ENCODE data around the gene PSENEN.

PSENEN gene

DNA sequence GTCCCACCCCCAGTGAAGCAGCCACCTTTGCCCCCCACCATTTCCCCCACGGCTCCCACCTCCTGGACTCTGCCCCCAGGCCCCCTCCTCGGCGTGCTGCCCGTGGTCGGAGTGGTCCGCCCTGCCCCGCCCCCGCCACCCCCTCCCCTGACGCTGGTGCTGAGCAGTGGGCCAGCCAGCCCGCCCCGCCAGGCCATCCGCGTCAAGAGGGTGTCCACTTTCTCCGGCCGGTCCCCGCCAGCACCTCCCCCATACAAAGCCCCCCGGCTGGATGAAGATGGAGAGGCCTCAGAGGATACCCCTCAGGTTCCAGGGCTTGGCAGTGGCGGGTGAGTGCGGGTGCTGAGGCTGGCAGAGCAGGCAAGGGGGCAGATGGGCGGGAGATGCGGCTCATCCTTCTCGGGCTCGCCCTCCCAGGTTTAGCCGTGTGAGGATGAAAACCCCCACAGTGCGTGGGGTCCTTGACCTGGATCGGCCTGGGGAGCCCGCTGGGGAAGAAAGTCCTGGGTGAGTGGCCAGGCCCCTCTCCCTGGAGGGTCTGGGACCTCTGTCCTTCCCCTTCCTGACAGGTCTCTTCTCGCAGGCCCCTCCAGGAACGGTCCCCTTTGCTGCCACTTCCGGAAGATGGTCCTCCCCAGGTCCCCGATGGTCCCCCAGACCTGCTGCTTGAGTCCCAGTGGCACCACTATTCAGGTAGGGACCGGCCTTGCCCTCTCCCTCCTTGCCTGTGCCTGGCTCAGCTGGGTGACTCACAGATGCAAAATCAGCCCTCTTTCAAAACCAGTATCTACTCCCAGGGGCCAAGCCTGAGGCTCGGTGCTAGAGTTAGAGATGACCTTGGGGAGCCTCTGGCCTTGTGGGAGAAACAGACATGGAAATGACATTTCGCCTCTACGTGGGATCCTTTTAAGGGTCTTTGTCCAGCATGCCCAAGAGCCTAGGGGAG lies 12.0 kb upstream of the PSENEN start:
- DNase-seq (ENCODE audit: low read depth): no peak

DNA sequence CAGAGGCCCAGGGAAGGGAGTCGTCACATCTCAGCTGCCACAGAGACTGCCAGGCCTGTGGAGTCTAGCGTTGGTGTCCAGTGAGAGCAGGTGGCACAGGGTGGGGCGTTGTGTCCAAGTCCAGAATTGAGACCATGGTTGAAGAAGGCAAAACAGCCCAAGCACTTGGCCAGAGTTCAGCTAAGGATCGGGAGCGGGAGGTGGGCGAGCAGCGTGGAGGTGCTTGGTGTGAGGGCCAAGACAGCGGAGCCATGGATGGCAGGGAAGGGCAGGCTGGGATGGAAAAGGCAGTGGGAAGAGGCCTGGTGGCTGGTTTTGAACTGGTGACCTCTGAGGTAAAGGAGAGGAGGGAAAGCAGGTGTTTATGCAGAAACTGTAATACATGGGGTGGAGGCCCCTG lies 11.2 kb upstream of the PSENEN start:
- no peak for DNase-seq (ENCODE audit: low read depth)

DNA sequence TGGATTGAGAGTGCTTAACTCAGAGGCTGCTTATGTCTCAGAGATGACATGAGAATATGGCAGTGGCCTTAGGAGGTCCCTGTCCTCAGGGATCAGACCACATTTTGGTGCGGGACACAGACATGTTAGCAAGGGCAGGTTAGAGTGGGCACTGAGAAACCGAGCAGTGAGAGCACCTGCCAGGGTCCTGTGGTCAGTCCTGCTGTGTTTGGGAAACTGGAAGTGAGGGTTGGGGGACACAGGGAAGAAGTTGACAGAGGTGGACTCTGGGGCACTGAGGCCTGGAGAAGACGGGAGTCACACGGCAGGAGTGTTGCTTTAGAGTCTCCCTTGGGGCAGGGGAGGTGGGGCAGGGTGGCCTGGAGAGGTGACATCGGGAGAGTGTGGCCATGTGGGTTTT lies 10.6 kb upstream of the PSENEN start:
- no peak for DNase-seq (ENCODE audit: low read depth)

DNA sequence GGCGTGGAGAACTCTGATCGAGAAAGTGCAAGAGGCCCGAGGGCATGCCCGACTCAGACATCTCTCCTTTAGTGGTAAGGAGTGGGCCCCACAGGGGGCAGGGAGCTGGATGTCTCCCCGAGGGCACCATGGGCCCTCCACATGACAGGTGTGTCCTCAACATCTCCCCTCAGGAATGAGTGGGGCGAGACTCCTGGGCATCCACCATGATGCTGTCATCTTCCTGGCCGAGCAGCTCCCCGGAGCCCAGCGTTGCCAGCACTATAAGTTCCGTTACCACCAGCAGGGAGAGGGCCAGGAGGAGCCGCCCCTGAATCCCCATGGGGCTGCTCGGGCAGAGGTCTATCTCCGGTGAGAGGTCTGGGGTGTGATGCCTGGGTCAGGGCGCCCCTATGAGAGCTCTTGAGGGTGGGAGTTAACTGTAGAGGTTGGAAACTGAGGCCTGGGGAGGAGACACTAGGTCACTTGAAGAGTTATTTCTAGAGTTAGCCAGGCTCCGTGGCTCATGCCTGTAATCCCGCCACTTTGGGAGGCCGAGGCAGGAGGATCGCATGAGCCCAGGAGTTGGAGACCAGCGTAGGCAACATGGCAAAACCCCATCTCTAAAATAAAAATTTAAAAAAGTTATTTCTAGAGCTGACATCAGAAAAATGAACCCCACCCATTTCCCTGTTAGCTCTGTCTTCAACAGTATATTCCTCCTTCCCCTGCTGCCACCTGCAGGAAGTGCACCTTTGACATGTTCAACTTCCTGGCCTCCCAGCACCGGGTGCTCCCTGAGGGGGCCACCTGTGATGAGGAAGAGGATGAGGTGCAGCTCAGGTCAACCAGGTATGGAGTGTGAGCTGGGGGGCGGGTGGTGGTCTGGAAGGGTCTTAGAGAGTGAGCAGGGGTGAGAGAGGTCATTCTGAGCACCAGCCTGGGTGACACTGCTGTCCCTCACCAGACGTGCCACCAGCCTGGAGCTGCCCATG lies 8.3 kb upstream of the PSENEN start:
- DNase-seq (ENCODE audit: low read depth): no peak

DNA sequence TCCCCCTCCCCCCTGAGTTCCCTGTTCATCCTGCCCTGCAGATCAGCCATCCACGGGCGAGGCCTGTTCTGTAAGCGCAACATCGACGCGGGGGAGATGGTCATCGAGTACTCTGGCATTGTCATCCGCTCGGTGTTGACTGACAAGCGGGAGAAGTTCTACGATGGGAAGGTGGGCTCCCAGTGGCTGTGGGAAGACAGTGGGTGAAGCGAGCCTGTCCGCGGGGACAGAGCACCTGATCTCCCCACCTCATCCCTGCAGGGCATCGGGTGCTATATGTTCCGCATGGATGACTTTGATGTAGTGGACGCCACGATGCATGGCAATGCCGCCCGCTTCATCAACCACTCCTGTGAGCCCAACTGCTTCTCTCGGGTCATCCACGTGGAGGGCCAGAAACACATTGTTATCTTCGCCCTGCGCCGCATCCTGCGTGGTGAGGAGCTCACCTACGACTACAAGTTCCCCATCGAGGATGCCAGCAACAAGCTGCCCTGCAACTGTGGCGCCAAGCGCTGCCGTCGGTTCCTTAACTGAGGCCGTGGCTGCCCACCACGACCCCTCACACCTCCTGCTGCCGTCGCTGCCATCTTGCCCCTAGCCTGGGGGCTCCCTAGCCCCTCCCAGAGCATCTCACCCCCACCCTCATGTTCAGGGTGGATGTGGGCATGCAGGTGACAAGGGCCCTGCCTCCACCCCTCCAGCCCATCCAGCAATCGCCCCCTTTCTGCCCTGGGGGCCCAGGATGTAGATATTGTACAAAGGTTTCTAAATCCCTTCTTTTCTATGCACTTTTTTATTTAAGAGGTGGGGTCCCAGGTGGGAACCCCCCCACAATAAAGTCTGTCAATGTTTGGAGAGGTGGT lies 7.2 kb upstream of the PSENEN start:
- no peak for DNase-seq (ENCODE audit: low read depth)

DNA sequence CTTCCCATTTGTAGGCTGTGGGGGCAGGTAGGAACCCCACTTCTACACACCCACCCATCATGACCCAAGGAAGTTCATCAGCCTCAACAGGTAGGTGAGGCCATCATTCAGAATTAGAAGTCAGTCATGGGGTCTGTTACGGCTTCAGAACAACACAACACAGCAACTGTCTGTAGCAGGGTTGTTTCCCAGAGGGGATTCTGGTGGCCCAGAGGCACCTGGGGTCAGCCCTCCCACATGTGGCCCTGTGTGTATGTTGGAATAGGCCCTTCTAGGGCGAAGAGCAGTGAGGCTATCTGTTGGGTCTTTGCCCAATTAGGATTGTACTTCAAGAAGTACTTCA lies 6.6 kb upstream of the PSENEN start:
- no peak for DNase-seq (ENCODE audit: low read depth)

DNA sequence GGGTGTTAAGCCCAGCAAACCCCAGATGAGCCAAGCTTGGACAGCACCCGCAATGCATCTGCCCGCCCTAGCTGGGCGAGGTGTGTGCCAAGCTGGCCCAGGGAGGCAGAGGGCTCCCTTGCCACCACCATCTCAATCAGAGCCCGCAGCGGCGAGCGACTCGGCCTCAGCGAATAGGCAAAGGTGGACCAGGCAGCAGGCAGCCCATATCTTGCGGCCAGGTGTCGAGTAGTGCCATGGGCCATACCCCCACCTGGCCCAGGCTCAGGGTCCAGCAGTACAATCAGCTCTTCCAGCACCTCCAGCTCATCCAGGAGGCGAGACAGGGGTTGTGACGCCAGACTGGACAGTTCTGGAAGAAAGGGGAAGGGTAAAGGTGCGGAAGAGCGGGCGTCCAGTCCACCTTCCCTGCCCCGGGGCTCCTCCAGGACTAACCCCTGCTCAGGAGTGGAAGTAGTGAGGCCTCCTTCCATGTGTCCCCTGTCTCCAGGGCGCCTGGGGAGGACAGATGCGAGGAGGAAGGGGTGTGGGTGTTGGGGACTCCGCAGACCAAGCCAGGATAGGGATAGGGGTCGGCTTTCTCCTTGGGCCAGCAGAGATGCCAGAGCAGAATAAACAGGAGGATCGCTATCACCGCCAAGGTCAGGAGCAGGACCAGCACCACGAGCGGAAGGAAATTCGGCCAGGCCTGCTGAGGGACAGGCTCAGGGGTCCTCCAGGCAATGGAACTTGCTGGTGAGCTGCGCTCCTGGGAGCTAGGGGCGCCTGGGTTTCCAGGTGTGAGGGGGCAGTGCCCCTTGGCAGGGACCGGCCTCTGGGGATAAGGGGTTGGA lies 6.0 kb upstream of the PSENEN start:
- DNase-seq (ENCODE audit: low read depth): no peak

DNA sequence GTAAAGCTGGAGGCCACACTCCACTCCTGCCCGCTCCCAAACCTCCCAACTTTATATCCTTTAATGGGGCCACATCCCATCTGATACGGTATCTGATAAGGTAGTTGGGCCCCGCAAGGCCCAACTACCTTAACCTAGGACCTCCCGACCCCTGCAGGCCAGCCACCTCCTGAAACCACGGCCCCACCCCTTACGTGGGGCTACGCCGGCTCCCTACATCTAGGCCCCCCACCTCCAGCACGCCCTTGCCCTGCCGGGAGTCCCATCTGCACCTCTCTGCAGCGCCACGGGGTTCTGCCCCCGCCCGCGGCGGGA lies 5.4 kb upstream of the PSENEN start:
- DNase-seq (ENCODE audit: low read depth): no peak

DNA sequence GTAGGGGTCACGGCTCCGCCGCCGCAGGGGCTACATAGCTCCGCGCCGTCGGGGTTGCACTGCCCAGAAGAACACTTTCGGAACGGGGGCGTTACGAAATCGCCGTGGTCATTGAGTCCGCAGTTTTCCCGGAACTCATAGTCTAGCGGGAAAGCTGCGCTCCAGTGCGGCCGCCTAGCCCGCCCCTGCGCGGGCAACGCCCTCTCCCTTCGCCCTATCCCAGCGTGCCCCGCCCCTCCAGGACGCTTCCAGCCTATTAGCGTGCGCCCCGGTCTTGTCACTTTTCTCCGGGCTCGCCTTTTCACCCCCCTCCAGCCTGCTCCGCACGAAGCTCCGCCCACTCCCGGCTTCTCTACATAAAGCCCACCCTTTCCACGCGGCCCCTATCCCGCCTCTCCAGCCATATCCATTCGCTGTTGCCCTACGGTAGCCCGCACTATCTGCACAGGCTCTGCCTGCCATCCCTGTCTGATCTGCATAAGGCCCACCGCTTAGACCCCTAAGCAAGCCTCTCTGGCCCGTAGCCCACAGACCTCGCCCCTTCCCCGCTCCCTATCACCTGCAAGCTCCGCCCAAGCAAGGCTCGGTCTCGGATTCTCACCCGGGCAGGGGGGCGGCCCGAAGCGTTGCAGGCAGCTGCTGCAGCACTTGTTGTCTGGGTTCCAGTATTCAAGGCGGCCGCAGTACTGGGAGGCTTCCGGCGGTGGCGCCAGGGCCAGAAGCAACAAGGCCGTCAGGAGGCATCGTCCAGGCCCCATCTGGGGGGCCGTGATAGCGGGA lies 4.8 kb upstream of the PSENEN start:
- peak; percentile 96 for DNase-seq (ENCODE audit: low read depth)

DNA sequence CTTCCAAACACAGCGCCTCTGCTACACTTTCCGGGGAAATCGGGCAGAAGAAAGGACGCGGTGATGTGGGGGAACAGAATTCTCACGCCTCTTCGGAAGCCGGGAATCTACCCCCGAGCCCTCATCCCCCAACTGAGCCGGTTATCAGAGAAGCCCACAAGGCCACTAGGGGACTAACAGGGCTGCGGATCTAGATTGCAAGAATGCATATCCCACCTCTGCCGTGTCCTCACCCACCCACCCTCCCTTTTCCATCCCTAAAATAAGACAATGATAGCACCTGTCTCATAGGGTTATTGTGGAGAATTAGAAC lies 4.3 kb upstream of the PSENEN start:
- DNase-seq (ENCODE audit: low read depth): no peak

DNA sequence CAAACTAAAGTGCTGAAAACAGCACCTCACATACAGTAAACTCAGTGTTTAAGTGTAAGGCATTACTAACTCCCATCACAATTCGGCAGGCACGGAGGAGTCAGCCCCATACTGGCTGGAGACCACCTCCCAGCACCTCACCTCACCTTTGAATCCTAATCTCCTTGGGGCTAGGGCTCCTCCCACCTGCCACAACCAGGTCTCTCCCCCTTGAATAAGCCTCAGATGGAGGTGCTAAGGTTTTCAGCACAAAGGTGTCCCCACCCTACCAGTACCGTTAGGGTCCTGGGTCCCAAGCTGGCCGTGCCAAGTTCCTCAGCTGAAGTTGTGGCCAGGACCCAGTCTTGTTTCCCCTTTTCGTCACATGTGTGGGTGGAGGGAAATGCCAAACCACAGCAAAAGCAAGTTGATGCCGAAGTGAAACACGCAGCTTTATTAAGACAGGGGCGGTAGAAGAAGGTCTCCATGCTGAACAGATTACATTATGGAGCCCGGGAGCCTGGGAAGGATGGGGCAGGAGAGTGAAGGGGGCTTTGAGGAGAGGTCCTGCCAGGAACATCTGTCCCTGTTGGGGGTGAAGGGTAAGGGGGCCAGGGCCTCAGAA lies 3.2 kb upstream of the PSENEN start, which contains the start of gene IGFLR1:
Gene IGFLR1, minus strand, starts transcription at position 332 of the 604 bp plus-strand sequence. CDS start 1,272 bp downstream, outside the sequence.
- DNase-seq (ENCODE audit: low read depth): peak; percentile 58

DNA sequence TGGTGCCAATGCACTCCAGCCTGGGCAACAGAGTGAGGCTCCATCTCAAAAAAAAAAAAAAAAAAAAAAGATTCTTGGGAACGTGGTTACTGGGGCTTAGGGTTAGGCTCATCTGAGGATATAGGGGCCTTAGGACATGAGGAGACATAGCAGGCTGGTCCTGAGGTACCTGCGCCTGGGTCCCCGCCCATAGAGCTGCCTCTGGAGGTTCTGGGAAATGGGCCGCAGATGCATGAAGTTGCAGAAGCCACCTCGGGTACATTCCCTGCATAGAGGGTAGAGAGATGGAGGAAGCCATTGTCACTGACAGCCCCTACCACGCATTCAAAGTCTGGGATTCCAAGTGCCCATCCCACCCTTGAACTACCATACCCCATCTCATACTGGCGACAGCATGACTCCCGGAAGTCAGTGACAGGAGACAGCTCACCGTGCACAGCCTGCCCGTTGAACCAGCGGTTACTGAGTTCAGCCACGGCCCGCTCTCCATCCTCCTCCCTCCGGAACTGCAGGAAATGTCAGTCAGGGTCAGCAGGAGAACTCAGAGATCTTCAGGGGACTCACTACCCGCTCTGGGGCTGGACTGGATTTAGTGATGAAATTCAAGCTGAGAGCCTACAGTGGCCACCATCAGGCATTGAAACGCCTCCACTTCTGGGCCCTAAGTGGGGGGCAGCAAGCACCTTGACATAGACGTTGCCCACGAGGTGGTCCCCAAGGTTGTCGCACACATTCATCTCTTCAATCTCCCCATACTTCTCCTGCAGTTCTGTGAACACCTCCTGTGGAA lies 1.6 kb upstream of the PSENEN start:
- no peak for DNase-seq (ENCODE audit: low read depth)

DNA sequence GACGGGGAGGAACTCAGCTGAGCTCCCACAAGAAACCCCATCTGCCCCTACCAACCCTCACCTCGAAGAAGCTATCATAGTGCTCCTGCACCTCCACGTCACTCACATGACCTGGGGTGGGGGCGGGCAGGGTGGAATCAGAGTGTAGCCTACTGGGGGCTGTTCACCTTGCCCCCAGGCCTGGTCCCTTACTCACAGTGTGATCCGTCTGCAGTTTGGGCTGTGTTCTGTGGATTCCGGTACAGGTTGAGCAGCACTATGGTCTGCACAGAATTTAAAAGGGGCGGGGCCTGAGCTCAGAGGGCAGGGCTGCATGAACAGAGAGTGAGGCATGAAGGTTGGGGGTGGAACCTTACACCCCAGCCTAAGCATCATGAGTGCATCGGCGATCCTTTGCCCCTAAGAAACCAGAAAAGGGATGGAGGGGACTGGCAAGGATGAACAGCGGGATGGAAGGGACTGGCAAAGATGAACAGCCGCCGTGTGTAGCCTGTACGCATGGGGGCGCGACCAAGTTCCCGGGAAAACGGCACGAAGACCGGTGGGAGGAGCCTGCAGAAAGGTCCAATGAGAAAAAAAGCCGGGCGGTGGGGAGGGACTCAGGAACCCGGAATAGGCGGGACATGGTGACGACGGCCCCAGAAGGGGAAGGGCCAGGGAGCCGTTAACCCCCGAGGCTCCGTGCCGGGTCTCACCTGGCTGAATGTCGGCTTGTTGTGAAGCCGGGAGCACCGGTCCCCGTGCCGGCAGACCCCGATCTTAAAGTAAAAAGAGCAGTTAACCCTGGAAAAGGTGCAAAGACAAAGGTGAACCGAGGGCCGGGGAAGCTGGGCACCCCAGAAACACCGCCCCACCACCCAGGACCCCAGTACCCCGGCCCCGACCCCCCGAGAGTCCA lies 772 bp upstream of the PSENEN start:
- peak; percentile 83 for DNase-seq (ENCODE audit: low read depth)

DNA sequence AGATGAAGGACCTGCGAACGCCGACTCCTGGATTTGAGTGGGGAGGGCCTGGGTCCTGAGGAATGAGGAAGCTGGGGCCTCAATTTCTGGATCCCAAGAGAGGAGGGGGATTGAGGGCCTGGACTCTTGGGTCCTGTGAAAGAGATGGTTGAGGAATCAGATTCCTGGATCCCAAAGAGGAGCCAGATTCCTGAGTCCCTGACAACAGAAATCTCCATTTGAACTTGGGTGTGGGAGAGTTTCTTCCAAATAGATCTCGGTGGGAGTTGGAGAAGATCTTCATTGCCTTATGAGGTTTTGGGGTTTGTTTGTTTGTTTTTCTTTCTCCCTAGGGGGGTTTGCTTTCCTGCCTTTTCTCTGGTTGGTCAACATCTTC lies 624 bp downstream of the PSENEN start:
- no peak for DNase-seq (ENCODE audit: low read depth)

DNA sequence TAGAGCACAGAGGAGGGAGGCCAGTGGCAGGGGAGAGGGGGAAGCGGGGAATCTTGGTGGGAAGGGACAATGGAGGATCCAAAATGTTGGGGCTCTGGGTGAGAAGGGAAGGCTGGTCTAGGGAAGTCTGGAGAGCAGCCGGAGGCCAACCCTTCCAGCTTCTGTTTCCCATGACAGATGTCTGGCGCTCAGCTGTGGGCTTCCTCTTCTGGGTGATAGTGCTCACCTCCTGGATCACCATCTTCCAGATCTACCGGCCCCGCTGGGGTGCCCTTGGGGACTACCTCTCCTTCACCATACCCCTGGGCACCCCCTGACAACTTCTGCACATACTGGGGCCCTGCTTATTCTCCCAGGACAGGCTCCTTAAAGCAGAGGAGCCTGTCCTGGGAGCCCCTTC lies 1.1 kb downstream of the PSENEN start:
- DNase-seq (ENCODE audit: low read depth): no peak

DNA sequence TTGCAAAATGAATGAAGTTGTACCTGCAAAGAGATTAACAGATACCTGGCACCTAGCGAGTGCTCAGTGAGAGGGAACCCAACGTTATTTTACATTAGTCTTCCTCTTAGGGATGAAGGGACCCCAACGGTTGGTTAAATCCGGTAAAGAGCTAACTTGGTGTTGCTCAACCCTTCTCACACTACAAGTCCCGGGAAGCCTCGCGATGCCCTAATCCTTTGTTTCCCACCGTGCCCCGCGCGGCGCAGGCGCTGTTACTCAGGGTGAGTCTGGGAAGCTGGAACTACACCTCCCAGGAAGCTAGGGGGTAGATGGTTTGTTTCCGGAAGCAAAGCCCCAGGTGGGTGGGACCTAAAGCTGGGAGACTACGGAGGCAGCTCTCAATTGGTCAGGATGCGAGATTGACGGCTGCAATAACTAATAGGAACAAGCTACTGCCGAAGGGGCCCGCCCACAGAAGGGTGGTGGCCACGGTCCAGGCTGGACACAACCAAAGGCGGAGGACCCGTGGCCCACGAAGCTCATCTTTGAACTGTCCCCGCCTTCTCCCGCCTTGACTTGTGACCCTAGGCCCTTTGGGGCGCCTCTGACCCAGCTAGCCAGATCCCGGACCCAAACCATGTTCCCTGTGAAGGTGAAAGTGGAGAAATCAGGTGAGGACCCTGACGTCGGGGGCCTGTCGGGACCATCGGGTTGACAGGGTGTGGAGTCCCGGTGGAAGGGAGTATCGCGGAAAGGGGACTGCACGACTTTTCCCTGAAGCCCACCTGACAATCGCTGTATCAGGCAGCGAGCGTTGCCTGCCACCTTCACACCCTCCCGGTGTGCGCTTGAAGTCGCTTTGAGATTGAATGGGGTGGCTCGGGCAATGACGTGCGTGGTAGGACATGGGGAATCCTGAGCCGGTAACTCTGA lies 2.9 kb downstream of the PSENEN start, which contains the start of gene LIN37:
Gene LIN37, plus strand, starts transcription at position 471 of the 915 bp plus-strand sequence. Its CDS starts 149 bp downstream, at position 620.
- DNase-seq (ENCODE audit: low read depth): peak; percentile 98

DNA sequence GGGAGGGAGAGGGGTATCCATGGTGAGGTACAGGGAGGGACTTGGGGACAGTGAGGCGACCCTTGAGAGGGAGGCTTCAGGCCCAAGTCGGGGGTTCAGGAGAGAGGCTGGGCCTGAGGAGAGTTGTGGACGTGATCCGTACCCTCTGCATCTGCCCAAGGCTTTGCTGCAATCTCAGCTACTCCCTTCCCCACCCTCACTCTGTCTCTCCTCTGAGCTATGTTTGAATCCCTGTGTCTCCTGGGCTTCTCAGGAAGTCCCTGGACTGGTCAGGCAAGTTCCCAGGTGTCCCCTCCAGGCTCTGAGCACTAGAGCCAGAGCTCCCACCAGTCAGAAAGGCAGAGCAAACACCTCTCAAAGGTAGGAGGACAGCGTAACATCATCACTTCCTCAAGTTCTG lies 4.7 kb downstream of the PSENEN start:
- DNase-seq (ENCODE audit: low read depth): no peak

All from stimulated activated CD8-positive, alpha-beta memory T cell treated with anti-CD3 and anti-CD28 coated beads, Interleukin-4, amount 100 ng/mL, for 24 hours (primary cell).